ENCODE data around the gene PBX3. TPM values are rescaled to one million over a fixed set of nuclear protein-coding genes. Genes with fewer than 3 reads are reported as not detected.

PBX3 gene
- total RNA-seq, 1 donor from 2014 or later, result 37.7 TPM

GRCh38 chr9:125732562-125732961, 14.6 kb upstream of the PBX3 start:
- Mint-ChIP-seq H3K27me3 (peaks cover 19% of the 10 kb centered on the region), H3K9me3 (ENCODE audit: low read depth) (no peaks in the 10 kb centered on the region), H3K36me3 (ENCODE audit: insufficient read depth) (no peaks in the 10 kb centered on the region), H3K27ac (no peak overlapping the region), H3K4me3 (ENCODE audit: low read depth) (no peak overlapping the region), H3K4me1 (ENCODE audit: low read depth) (no peaks in the 10 kb centered on the region)
- TF ChIP-seq, protein P1, sequence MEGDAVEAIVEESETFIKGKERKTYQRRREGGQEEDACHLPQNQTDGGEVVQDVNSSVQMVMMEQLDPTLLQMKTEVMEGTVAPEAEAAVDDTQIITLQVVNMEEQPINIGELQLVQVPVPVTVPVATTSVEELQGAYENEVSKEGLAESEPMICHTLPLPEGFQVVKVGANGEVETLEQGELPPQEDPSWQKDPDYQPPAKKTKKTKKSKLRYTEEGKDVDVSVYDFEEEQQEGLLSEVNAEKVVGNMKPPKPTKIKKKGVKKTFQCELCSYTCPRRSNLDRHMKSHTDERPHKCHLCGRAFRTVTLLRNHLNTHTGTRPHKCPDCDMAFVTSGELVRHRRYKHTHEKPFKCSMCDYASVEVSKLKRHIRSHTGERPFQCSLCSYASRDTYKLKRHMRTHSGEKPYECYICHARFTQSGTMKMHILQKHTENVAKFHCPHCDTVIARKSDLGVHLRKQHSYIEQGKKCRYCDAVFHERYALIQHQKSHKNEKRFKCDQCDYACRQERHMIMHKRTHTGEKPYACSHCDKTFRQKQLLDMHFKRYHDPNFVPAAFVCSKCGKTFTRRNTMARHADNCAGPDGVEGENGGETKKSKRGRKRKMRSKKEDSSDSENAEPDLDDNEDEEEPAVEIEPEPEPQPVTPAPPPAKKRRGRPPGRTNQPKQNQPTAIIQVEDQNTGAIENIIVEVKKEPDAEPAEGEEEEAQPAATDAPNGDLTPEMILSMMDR (IDR thresholded peaks at IDR 0.05; ENCODE audit: unreplicated experiment), result no peak
- no peak for DNase-seq (ENCODE audit: low spot score, unreplicated experiment)

GRCh38 chr9:125739436-125739835, 7.7 kb upstream of the PBX3 start:
- Mint-ChIP-seq H3K4me3 (ENCODE audit: low read depth) (no peak overlapping the region), H3K36me3 (ENCODE audit: insufficient read depth) (no peaks in the 10 kb centered on the region), H3K27ac (no peak overlapping the region), H3K27me3 (peaks cover 7% of the 10 kb centered on the region), H3K9me3 (ENCODE audit: low read depth) (no peaks in the 10 kb centered on the region), H3K4me1 (ENCODE audit: low read depth) (no peaks in the 10 kb centered on the region)
- no peak for DNase-seq (ENCODE audit: low spot score, unreplicated experiment)
- TF ChIP-seq, protein P1 (IDR thresholded peaks at IDR 0.05; ENCODE audit: unreplicated experiment), result no peak

DNA sequence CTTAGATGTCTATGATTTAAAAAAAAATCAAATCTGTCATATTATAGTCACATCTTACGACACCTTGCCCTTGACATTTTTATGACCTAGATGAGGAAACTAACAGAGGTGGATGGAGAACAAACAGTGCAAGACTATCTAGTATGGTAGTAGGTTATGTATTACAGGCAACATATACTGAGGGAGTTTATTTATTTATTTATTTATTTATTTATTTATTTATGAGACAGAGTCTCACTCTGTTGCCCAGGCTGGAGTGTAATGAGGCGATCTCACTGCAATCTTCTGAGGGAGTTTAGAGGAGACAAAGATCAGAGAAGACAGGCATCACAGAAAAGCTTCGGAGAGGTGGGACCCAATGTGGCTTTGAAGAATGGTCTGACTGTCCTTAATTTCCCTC, 4.5 kb upstream of the PBX3 start:
- no peak for DNase-seq (ENCODE audit: low spot score, unreplicated experiment)
- TF ChIP-seq, protein P1 (IDR thresholded peaks at IDR 0.05; ENCODE audit: unreplicated experiment), result no peak
- Mint-ChIP-seq H3K4me1 (ENCODE audit: low read depth) (no peaks in the 10 kb centered on the region), H3K27me3 (peaks cover 17% of the 10 kb centered on the region), H3K9me3 (ENCODE audit: low read depth) (no peaks in the 10 kb centered on the region), H3K36me3 (ENCODE audit: insufficient read depth) (no peaks in the 10 kb centered on the region), H3K4me3 (ENCODE audit: low read depth) (no peak overlapping the region), H3K27ac (no peak overlapping the region)

DNA sequence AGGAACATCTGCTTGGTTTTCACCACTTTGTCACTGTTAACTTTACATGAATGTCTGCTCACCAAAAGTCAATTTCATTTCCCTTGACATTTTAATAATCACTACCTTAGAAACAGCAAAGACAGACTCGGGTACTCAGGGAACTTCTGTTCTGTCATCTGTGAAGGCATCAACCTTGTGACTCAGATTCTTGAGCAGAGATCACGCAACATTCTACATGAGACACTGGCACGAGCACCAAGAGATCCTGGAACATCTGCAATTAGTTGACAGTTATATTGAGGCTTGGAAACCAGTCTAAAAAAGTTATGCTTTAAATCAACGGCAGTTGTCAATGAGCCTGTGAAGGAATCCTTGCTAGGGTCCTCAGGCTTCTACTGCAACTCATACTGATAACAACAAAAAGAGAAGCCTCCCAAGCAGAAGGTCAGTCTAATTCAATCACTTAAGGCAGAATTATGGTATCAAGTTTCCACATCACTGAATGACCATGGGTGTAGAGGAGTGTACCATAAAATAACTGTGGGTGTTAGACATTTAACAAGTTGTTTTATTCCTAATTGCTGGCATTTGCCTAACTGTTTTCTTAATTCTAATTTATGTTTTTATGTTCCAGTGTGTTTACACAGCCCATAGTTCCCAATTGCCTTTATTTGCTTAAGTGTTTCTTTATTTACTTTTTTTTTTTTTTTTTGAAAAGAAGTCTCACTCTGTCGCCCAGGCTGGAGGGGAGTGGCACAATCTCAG, 3.3 kb upstream of the PBX3 start:
- H3K36me3 Mint-ChIP-seq (ENCODE audit: insufficient read depth), result no peaks in the 10 kb centered on the region
- peaks cover 3% of the 10 kb centered on the region for H3K4me1 Mint-ChIP-seq (ENCODE audit: low read depth)
- no peak overlapping the region for H3K27ac Mint-ChIP-seq
- H3K9me3 Mint-ChIP-seq (ENCODE audit: low read depth), result no peaks in the 10 kb centered on the region
- TF ChIP-seq, protein P1 (IDR thresholded peaks at IDR 0.05; ENCODE audit: unreplicated experiment), result no peak
- peaks cover 13% of the 10 kb centered on the region for H3K27me3 Mint-ChIP-seq
- DNase-seq (ENCODE audit: low spot score, unreplicated experiment), result no peak
- no peak overlapping the region for H3K4me3 Mint-ChIP-seq (ENCODE audit: low read depth)

DNA sequence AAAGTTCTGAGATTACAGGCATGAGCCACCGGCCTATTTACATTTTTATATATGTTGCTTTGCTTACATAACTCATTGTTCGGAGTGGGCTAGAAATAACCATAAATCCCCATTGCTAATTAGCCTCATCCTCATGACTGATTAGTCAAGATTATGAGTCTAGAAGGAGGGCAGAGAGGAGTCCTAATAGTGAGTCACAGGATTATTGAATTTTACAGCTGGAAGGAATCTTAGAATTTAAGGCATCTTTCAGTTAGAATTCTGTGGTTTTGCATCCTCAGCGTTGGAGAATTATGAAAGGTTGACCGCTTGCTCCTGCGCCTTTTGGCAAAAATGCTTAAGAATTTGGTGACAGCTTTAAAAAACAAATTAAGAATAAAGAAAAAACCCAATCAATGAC, 2.6 kb upstream of the PBX3 start:
- Mint-ChIP-seq H3K4me1 (ENCODE audit: low read depth) (peaks cover 11% of the 10 kb centered on the region), H3K36me3 (ENCODE audit: insufficient read depth) (no peaks in the 10 kb centered on the region)
- TF ChIP-seq, protein P1 (IDR thresholded peaks at IDR 0.05; ENCODE audit: unreplicated experiment), result no peak

More for the DNA sequence above, 2.6 kb upstream of the PBX3 start:
- no peak for DNase-seq (ENCODE audit: low spot score, unreplicated experiment)
- Mint-ChIP-seq H3K27ac (no peak overlapping the region), H3K4me3 (ENCODE audit: low read depth) (no peak overlapping the region), H3K27me3 (peaks cover 13% of the 10 kb centered on the region), H3K9me3 (ENCODE audit: low read depth) (no peaks in the 10 kb centered on the region)

All from progenitor cell of endocrine pancreas (in vitro differentiated cells).